Stomach (tissue), 9 donors: Measurements from ENCODE around the gene RTKN2. TPM values are rescaled to one million over a fixed set of nuclear protein-coding genes. Genes with fewer than 3 reads are reported as not detected.

Experiments
- DNase-seq, 2 donors: peaks; one replicate each; pipeline versions ENCODE4 v3.0.0 to v3.0.0-alpha.2; 2013 to 2019
- H3K27ac ChIP-seq, 5 donors: fragments of 200-600 bp in 4 of 5; sonication (generic) in 4 of 5; one replicate each; pipeline ENCODE4 v1.5.1; 2013 to 2019; ENCODE audit warnings: mild to moderate bottlenecking in 1 of 5, moderate library complexity in 1 of 5
- H3K27me3 ChIP-seq, 3 donors: fragments of 200-600 bp; sonication (generic); one replicate each; pipeline ENCODE4 v1.5.1; 2017 to 2019; ENCODE audit warnings: mixed run types in 1 of 3
- H3K36me3 ChIP-seq, 4 donors: fragments of 200-600 bp; sonication (generic); 1 replicate in 3 of 4; 2 replicates in 1 of 4; pipeline ENCODE4 v1.5.1; 2016 to 2019
- H3K4me1 ChIP-seq, 4 donors: fragments of 200-600 bp; sonication (generic); one replicate each; pipeline ENCODE4 v1.5.1; 2016 to 2019
- H3K4me3 ChIP-seq, 4 donors: fragments of 200-600 bp; sonication (generic) in 3 of 4; one replicate each; pipeline ENCODE4 v1.5.1; 2016 to 2019; ENCODE audit warnings: mild to moderate bottlenecking in 1 of 4
- H3K9me3 ChIP-seq, 4 donors: fragments of 200-600 bp; sonication (generic); one replicate each; pipeline ENCODE4 v1.5.1; 2016 to 2019
- EP300 ChIP-seq: sonication (generic); formaldehyde crosslinking; IDR thresholded peaks from one replicate; pipeline ENCODE4 v1.6.1; 2017; ENCODE audit warnings: antibody characterized with exemption
- POLR2A ChIP-seq, 4 donors: fragments of 450-650 bp; IDR thresholded peaks; one replicate each; pipeline ENCODE4 v1.6.1; 2016; ENCODE audit warnings: antibody characterized with exemption in 4 of 4, control low read depth in 2 of 4, mild to moderate bottlenecking in 1 of 4, moderate library complexity in 1 of 4
- POLR2AphosphoS5 ChIP-seq, 3 donors: sonication (generic); formaldehyde crosslinking; IDR thresholded peaks; one replicate each; pipeline ENCODE4 v1.6.1; 2016; ENCODE audit warnings: antibody characterized with exemption in 3 of 3
- WGBS, 5 donors: extraction: QIAGEN DNeasy Blood & Tissue Kit in 3 of 5; methylation state at CpG; one replicate each; pipeline versions ENCODE4 v1.1.5 to v1.1.7; 2013 to 2018; 5-methylcytosine and 5-hydroxymethylcytosine counted together
- intact Hi-C: fragments of 100-400 bp; cut with DNase I; formaldehyde crosslinking; loops from one replicate; pipeline ENCODE4 v1.15.1; 2023; ENCODE audit warnings: low total_unique reads
- polyA plus RNA-seq, 3 donors: library from polyadenylated mRNA; stranded (reverse); fragments of 200-250 nt; gene quantifications; one replicate each; pipeline ENCODE4 v1.2.3, GENCODE V29; 2013
- total RNA-seq, 5 donors: library from RNA; depleted of rRNA; stranded (reverse); fragments of >200 nt; gene quantifications; one replicate each; pipeline versions ENCODE4 v1.1.0 to v1.2.3, GENCODE V29; 2014 to 2016
- TF ChIP-seq, protein P1 (sequence below), 7 experiments: fragments of 450-650 bp in 4 of 7; fragments of 200-600 bp in 3 of 7; sonication (generic) in 3 of 7; IDR thresholded peaks; one replicate each; pipeline ENCODE4 v1.5.1; 2016 to 2019; ENCODE audit warnings: antibody characterized with exemption in 7 of 7, control low read depth in 2 of 7, mild to moderate bottlenecking in 1 of 7
- donor health status: healthy with polysubstance abuse.
- donor health status: Bipolar disorder and iron deficiency.
- donor health status: healthy.

The RTKN2 gene
- total and polyA plus RNA-seq, 8 donors = 0.15 to 8.4 (median 1.8) TPM; not detected in 2

DNA sequence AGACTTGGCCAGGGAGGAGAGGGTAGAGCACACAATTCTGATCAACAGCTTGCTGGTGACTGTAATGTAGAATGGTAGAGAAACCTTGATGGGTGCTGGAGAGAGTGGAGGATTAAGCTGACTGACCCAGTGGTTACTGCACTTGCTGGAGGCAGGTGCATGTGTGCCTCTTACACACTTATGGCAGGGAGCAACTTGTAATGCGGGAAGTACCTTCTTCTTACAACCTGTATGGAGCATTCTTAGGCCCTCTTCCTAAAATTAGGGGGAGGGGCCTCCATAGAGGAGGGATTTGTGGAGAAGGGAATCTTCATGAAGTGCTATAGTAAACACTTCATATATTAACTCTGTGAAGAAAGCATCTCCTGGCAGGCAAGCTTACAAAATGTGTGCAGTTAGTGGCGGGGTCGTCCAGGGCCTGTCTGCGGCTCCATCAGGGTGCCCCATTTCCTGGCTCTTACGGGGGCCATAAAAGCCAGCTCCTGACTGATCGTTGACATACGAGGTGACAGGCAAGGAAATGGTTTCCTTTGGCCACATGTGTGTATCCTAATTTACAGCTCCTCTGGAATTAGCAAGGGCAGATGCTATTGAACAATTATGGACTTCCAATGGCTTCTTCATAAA is 113.5 kb downstream of the RTKN2 start:
- Histone ChIP-seq H3K27me3 (no peaks in the 10 kb centered on the region), H3K36me3 (no peaks in the 10 kb centered on the region), H3K4me1 (no peaks in the 10 kb centered on the region), H3K4me3 (no peak overlapping the region), H3K27ac (no peak overlapping the region), H3K9me3 (no peaks in the 10 kb centered on the region)
- no peak for TF ChIP-seq EP300
- TF ChIP-seq, protein P1, sequence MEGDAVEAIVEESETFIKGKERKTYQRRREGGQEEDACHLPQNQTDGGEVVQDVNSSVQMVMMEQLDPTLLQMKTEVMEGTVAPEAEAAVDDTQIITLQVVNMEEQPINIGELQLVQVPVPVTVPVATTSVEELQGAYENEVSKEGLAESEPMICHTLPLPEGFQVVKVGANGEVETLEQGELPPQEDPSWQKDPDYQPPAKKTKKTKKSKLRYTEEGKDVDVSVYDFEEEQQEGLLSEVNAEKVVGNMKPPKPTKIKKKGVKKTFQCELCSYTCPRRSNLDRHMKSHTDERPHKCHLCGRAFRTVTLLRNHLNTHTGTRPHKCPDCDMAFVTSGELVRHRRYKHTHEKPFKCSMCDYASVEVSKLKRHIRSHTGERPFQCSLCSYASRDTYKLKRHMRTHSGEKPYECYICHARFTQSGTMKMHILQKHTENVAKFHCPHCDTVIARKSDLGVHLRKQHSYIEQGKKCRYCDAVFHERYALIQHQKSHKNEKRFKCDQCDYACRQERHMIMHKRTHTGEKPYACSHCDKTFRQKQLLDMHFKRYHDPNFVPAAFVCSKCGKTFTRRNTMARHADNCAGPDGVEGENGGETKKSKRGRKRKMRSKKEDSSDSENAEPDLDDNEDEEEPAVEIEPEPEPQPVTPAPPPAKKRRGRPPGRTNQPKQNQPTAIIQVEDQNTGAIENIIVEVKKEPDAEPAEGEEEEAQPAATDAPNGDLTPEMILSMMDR (IDR thresholded peaks at IDR 0.05) = no peak
- TF ChIP-seq POLR2AphosphoS5 (IDR thresholded peaks at IDR 0.05) = no peak
- no peak for TF ChIP-seq POLR2A (IDR thresholded peaks at IDR 0.05)
- WGBS, 5 donors = 91 to 96% (median 92%) methylated on average over 7 of the region's 7 CpGs
- DNase-seq = no peak
- intact Hi-C loops = no loop called here

DNA sequence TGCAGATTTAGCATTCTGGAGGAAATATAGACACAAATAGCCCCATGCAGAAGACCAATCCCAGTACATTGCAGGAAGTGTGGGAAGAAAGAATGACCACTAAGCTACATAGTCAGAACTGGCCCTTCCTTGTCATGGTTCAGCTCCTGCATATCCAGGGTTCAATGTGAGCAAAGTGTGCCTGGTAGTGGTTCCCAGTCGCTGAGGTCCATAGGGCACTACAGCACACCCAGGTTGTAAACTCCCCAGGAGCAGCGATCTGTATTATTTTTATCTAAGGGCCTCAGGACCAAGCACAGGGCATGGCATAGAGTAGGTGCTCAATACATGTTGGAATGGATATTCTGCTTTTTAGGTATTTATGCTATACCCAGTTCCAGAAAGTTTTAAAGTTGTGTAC is 114.4 kb downstream of the RTKN2 start:
- WGBS, 5 donors = 84 to 100% (median 95%) methylated on average over 2 of the region's 2 CpGs
- no peak for DNase-seq
- Histone ChIP-seq H3K36me3 (no peaks in the 10 kb centered on the region), H3K27me3 (no peaks in the 10 kb centered on the region), H3K27ac (no peak overlapping the region), H3K4me1 (no peaks in the 10 kb centered on the region), H3K9me3 (no peaks in the 10 kb centered on the region), H3K4me3 (no peak overlapping the region)
- TF ChIP-seq POLR2A (IDR thresholded peaks at IDR 0.05) (no peak), POLR2AphosphoS5 (IDR thresholded peaks at IDR 0.05) (no peak), EP300 (no peak)
- TF ChIP-seq, protein P1 (IDR thresholded peaks at IDR 0.05) = no peak
- intact Hi-C loops = no loop called here

DNA sequence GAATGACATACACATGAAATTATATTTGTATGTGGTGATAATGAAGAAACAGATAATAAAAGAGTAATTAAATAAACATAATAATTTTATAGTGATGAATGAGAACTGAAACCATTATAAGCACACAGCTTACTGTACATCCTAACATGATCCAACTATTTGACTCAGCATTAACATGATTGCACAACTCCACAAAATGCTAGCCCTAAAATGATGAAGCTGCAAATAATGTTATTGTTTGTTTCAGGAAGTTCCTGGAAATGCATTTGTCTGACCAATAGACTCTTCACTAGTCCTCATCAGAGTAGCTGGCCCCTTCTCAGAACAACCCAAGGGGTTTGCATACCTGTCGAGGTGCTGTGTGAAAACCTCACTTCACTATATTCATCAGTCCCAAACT is 115.5 kb downstream of the RTKN2 start:
- 93 to 97% (median 96%) methylated on average over 1 of the region's 1 CpG for WGBS, 5 donors
- no peaks in the 10 kb centered on the region for H3K4me1 ChIP-seq
- H3K27ac ChIP-seq = no peak overlapping the region
- H3K4me3 ChIP-seq = no peak overlapping the region
- no peaks in the 10 kb centered on the region for H3K9me3 ChIP-seq
- no peak for TF ChIP-seq EP300
- TF ChIP-seq, protein P1 (IDR thresholded peaks at IDR 0.05) = no peak
- TF ChIP-seq POLR2A (IDR thresholded peaks at IDR 0.05) = no peak
- TF ChIP-seq POLR2AphosphoS5 (IDR thresholded peaks at IDR 0.05) = no peak
- peak in 1 of 2 donors; percentile 19 for DNase-seq
- no peaks in the 10 kb centered on the region for H3K27me3 ChIP-seq
- intact Hi-C loops = no loop called here
- no peaks in the 10 kb centered on the region for H3K36me3 ChIP-seq

DNA sequence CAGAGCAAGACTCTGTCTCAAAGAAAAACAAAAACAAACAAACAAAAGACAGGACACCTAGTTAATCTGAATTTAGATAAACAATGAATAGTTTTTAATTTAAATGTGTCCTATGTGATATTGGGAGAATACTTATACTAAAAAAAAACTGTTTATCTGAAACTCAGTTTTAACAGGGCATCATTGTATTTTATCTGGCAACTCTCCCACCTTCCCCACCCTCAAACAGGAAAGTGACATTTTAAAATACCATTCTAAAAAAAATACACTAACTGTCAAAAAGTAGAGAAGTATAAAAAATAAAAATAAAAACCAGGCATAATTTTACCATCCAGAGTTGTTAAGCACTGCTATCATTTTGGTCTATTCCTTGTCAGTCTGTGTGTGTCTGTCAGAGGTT is 119.0 kb downstream of the RTKN2 start:
- intact Hi-C loops = no loop called here
- Histone ChIP-seq H3K36me3 (no peaks in the 10 kb centered on the region), H3K27ac (no peak overlapping the region), H3K27me3 (no peaks in the 10 kb centered on the region), H3K4me3 (no peak overlapping the region), H3K9me3 (no peaks in the 10 kb centered on the region), H3K4me1 (no peaks in the 10 kb centered on the region)
- DNase-seq = no peak
- no peak for TF ChIP-seq EP300
- no peak for TF ChIP-seq POLR2AphosphoS5 (IDR thresholded peaks at IDR 0.05)
- TF ChIP-seq, protein P1 (IDR thresholded peaks at IDR 0.05) = no peak
- no peak for TF ChIP-seq POLR2A (IDR thresholded peaks at IDR 0.05)
